ENCODE data around the gene ORMDL1. TPM values are rescaled to one million over a fixed set of nuclear protein-coding genes. Genes with fewer than 3 reads are reported as not detected.

Gene ORMDL1, protein sequence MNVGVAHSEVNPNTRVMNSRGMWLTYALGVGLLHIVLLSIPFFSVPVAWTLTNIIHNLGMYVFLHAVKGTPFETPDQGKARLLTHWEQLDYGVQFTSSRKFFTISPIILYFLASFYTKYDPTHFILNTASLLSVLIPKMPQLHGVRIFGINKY
- total RNA-seq = 63.7 and 71.9 TPM in 2 replicates
- long read RNA-seq, transcript ORMDL1-203 (4 exons, 2,009 nt) = minor isoform, 71 of 281 reads
- long read RNA-seq, transcript ORMDL1-202 (5 exons, 1,137 nt) = minor isoform, 29 of 281 reads
- long read RNA-seq, transcript ORMDL1-201 (3 exons, 2,692 nt) = major isoform, 105 of 281 reads
- long read RNA-seq, partial matches to known transcripts = 26 of 281 reads
- long read RNA-seq, other reads (novel, unspliced or antisense) = 50 of 281 reads

DNA sequence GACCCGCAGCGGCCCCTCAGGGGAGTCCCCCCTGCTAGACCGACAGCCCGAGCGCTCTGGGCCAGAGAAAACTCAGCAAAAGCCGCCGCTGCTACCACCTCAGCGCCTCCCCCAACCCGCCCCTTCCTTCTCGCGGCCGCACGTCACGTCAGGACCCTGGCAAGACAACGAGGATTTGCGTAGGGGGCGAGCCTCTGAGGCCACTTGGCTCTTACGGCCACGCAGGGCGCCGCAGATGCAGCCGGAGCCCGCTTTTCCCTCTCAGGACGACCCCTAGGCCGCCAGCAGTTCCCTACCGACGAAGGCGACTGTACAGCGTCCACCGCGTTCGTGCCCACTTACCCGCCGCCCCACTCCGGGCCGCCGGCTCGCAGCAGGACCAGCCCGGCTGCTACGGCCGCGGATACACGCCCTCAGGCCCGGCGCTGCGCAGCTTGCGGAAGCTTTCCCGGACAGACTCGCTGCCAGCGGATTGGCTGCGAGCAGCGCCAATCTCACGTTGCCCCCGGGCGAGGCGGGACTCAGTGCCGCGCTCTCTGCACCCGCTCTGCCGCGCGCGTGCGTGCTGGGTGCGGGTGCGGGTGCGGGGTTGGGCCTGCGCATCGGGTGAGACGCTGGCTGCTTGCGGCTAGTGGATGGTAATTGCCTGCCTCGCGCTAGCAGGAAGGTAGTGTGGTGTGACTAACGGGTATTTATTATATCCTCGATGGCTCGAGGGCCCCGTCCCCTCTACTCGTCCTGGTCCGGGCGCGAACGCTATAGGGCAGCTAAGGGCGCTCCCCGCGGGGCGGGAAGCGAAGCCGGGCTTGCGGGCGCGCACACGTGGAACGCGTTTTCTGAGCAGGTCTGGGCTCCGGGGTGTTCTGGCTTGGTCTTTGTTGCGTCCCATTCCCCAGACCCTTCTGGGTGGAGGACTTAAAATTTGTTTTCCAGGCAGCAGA, at the start of gene ORMDL1, which contains the start of gene PMS1:
TSS of gene ORMDL1 (minus strand) at position 413 of the 941 bp plus-strand sequence. CDS start 1,744 bp downstream, outside the sequence.
TSS of gene PMS1 (plus strand) at position 524 of the 941 bp plus-strand sequence. CDS start 7,360 bp downstream, outside the sequence.
- TF ChIP-seq, protein P1, sequence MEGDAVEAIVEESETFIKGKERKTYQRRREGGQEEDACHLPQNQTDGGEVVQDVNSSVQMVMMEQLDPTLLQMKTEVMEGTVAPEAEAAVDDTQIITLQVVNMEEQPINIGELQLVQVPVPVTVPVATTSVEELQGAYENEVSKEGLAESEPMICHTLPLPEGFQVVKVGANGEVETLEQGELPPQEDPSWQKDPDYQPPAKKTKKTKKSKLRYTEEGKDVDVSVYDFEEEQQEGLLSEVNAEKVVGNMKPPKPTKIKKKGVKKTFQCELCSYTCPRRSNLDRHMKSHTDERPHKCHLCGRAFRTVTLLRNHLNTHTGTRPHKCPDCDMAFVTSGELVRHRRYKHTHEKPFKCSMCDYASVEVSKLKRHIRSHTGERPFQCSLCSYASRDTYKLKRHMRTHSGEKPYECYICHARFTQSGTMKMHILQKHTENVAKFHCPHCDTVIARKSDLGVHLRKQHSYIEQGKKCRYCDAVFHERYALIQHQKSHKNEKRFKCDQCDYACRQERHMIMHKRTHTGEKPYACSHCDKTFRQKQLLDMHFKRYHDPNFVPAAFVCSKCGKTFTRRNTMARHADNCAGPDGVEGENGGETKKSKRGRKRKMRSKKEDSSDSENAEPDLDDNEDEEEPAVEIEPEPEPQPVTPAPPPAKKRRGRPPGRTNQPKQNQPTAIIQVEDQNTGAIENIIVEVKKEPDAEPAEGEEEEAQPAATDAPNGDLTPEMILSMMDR (IDR thresholded peaks at IDR 0.05) = no peak
- H3K27me3 Mint-ChIP-seq (ENCODE audit: unreplicated experiment) = no peaks in the 10 kb centered on the region
- peaks cover 39% of the 10 kb centered on the region for H3K4me1 Mint-ChIP-seq (ENCODE audit: unreplicated experiment)
- H3K27ac Mint-ChIP-seq (ENCODE audit: unreplicated experiment) = peak within 1 kb of the TSS; percentile 95
- H3K36me3 Mint-ChIP-seq (ENCODE audit: unreplicated experiment) = peaks cover 29% of the 10 kb centered on the region
- peak; percentile 98 for DNase-seq (ENCODE audit: extremely low spot score, unreplicated experiment)
- H3K9me3 Mint-ChIP-seq (ENCODE audit: unreplicated experiment) = no peaks in the 10 kb centered on the region
- peak within 1 kb of the TSS; percentile 91 for H3K4me3 Mint-ChIP-seq (ENCODE audit: unreplicated experiment)

- Mint-ChIP-seq H3K4me3 (ENCODE audit: unreplicated experiment) (no peak overlapping the region), H3K27ac (ENCODE audit: unreplicated experiment) (peak overlapping the region; percentile 51), H3K36me3 (ENCODE audit: unreplicated experiment) (peaks cover 8% of the 10 kb centered on the region), H3K9me3 (ENCODE audit: unreplicated experiment) (no peaks in the 10 kb centered on the region), H3K4me1 (ENCODE audit: unreplicated experiment) (peaks cover 6% of the 10 kb centered on the region), H3K27me3 (ENCODE audit: unreplicated experiment) (no peaks in the 10 kb centered on the region)
- no peak for DNase-seq (ENCODE audit: extremely low spot score, unreplicated experiment)
- TF ChIP-seq, protein P1 (IDR thresholded peaks at IDR 0.05) = no peak
These were observed 46.4 kb upstream of the ORMDL1 start for GRCh38 chr2:189830510-189830909.

- Mint-ChIP-seq H3K27ac (ENCODE audit: unreplicated experiment) (no peak overlapping the region), H3K27me3 (ENCODE audit: unreplicated experiment) (no peaks in the 10 kb centered on the region), H3K36me3 (ENCODE audit: unreplicated experiment) (peaks cover 8% of the 10 kb centered on the region), H3K9me3 (ENCODE audit: unreplicated experiment) (no peaks in the 10 kb centered on the region), H3K4me1 (ENCODE audit: unreplicated experiment) (peaks cover 4% of the 10 kb centered on the region), H3K4me3 (ENCODE audit: unreplicated experiment) (no peak overlapping the region)
- TF ChIP-seq, protein P1 (IDR thresholded peaks at IDR 0.05) = no peak
- DNase-seq (ENCODE audit: extremely low spot score, unreplicated experiment) = no peak
These were observed 45.1 kb upstream of the ORMDL1 start for GRCh38 chr2:189829102-189829833.

- Mint-ChIP-seq H3K9me3 (ENCODE audit: unreplicated experiment) (no peaks in the 10 kb centered on the region), H3K36me3 (ENCODE audit: unreplicated experiment) (peaks cover 12% of the 10 kb centered on the region), H3K27ac (ENCODE audit: unreplicated experiment) (no peak overlapping the region), H3K4me1 (ENCODE audit: unreplicated experiment) (no peaks in the 10 kb centered on the region), H3K4me3 (ENCODE audit: unreplicated experiment) (no peak overlapping the region), H3K27me3 (ENCODE audit: unreplicated experiment) (no peaks in the 10 kb centered on the region)
- no peak for DNase-seq (ENCODE audit: extremely low spot score, unreplicated experiment)
- TF ChIP-seq, protein P1 (IDR thresholded peaks at IDR 0.05) = no peak
These were observed 41.9 kb upstream of the ORMDL1 start for GRCh38 chr2:189826039-189826438.

All from osteocyte (in vitro differentiated cells).